ENCODE data around the gene MYL7.

DNA sequence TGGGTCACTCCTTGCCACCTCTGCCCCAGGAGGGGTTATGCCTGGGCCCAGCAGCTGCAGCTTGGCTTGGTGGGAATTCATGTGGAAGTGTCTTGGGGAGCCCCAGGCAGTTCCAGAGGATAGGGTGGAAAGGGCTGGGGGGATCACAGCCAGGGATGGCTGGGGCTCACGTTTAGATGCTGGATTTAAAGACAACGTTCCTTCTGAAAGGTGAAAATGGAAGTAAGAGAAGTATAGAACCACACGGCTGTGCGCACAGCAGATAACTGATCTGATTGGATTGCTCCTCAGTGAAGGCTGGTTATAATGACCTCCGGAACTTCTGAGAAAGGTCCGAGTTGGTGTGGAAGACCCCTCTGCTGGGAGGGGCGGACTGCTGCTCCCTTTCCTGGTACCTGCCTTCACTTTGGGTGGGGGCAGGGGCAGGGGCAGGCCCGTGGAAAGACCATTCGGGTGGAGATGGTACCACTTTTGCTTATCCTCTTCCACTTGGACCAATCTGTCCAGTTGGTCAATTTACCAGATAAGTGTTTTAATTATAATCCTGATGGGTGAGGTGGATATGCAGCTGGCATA is 7.9 kb upstream of the MYL7 start:
- TF ChIP-seq EZH2 (IDR thresholded peaks at IDR 0.05; ENCODE audit: borderline replicate concordance, low read depth, low read length, severe bottlenecking): no peak
- TF ChIP-seq, protein P1, sequence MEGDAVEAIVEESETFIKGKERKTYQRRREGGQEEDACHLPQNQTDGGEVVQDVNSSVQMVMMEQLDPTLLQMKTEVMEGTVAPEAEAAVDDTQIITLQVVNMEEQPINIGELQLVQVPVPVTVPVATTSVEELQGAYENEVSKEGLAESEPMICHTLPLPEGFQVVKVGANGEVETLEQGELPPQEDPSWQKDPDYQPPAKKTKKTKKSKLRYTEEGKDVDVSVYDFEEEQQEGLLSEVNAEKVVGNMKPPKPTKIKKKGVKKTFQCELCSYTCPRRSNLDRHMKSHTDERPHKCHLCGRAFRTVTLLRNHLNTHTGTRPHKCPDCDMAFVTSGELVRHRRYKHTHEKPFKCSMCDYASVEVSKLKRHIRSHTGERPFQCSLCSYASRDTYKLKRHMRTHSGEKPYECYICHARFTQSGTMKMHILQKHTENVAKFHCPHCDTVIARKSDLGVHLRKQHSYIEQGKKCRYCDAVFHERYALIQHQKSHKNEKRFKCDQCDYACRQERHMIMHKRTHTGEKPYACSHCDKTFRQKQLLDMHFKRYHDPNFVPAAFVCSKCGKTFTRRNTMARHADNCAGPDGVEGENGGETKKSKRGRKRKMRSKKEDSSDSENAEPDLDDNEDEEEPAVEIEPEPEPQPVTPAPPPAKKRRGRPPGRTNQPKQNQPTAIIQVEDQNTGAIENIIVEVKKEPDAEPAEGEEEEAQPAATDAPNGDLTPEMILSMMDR (IDR thresholded peaks at IDR 0.05; ENCODE audit: borderline replicate concordance, extremely low read depth, low read length, poor library complexity, severe bottlenecking): no peak
